ENCODE results near the gene TMEM26.

DNA sequence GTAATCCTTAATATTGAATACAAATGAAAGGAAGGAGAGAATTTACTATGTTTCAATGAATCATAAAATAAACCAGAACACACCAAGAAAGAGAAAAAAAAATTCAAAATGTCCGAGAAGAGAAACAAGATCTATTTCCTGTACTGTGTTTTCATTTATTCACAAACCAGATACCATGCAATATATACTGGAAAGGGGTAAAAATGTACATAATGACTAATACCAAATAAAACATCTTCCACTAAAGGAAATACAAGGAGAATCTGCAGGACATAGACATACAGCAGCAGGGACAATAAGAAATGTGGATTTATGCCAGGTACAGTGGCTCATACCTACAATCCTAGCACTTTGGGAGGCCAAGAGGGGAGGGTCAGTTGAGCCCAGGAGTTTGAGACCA, 24.3 kb upstream of the TMEM26 start:
- TF ChIP-seq, protein P1, sequence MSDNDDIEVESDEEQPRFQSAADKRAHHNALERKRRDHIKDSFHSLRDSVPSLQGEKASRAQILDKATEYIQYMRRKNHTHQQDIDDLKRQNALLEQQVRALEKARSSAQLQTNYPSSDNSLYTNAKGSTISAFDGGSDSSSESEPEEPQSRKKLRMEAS (IDR thresholded peaks at IDR 0.05): no peak
- TF ChIP-seq, protein P2, sequence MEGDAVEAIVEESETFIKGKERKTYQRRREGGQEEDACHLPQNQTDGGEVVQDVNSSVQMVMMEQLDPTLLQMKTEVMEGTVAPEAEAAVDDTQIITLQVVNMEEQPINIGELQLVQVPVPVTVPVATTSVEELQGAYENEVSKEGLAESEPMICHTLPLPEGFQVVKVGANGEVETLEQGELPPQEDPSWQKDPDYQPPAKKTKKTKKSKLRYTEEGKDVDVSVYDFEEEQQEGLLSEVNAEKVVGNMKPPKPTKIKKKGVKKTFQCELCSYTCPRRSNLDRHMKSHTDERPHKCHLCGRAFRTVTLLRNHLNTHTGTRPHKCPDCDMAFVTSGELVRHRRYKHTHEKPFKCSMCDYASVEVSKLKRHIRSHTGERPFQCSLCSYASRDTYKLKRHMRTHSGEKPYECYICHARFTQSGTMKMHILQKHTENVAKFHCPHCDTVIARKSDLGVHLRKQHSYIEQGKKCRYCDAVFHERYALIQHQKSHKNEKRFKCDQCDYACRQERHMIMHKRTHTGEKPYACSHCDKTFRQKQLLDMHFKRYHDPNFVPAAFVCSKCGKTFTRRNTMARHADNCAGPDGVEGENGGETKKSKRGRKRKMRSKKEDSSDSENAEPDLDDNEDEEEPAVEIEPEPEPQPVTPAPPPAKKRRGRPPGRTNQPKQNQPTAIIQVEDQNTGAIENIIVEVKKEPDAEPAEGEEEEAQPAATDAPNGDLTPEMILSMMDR (IDR thresholded peaks at IDR 0.05; ENCODE audit: control extremely low read depth in 1 of 3, insufficient read depth in 1 of 3, low read depth in 1 of 3, low read length in 3 of 3): no peak
- TF ChIP-seq POLR2A (IDR thresholded peaks at IDR 0.05; ENCODE audit: control extremely low read depth in 1 of 2, low read depth in 2 of 2, low read length in 2 of 2) (no peak), POLR2AphosphoS5 (IDR thresholded peaks at IDR 0.05; ENCODE audit: low read depth, low read length) (no peak), SP1 (IDR thresholded peaks at IDR 0.05; ENCODE audit: low read depth, low read length) (no peak), TAF1 (IDR thresholded peaks at IDR 0.05; ENCODE audit: low read depth, low read length) (no peak), ZNF274 (IDR thresholded peaks at IDR 0.05; ENCODE audit: borderline replicate concordance, extremely low read depth, low read length) (no peak), JUN (IDR thresholded peaks at IDR 0.05; ENCODE audit: low read depth, low read length) (no peak), RAD21 (IDR thresholded peaks at IDR 0.05 in 1 of 2, conservative IDR thresholded peaks at IDR 0.05 in 1 of 2; ENCODE audit: low read depth in 2 of 2, low read length in 2 of 2) (no peak), NRF1 (IDR thresholded peaks at IDR 0.05; ENCODE audit: low read depth, low read length) (no peak), EZH2 (IDR thresholded peaks at IDR 0.05; ENCODE audit: low read depth, low read length, severe bottlenecking) (no peak)
- TF ChIP-seq, protein P3, sequence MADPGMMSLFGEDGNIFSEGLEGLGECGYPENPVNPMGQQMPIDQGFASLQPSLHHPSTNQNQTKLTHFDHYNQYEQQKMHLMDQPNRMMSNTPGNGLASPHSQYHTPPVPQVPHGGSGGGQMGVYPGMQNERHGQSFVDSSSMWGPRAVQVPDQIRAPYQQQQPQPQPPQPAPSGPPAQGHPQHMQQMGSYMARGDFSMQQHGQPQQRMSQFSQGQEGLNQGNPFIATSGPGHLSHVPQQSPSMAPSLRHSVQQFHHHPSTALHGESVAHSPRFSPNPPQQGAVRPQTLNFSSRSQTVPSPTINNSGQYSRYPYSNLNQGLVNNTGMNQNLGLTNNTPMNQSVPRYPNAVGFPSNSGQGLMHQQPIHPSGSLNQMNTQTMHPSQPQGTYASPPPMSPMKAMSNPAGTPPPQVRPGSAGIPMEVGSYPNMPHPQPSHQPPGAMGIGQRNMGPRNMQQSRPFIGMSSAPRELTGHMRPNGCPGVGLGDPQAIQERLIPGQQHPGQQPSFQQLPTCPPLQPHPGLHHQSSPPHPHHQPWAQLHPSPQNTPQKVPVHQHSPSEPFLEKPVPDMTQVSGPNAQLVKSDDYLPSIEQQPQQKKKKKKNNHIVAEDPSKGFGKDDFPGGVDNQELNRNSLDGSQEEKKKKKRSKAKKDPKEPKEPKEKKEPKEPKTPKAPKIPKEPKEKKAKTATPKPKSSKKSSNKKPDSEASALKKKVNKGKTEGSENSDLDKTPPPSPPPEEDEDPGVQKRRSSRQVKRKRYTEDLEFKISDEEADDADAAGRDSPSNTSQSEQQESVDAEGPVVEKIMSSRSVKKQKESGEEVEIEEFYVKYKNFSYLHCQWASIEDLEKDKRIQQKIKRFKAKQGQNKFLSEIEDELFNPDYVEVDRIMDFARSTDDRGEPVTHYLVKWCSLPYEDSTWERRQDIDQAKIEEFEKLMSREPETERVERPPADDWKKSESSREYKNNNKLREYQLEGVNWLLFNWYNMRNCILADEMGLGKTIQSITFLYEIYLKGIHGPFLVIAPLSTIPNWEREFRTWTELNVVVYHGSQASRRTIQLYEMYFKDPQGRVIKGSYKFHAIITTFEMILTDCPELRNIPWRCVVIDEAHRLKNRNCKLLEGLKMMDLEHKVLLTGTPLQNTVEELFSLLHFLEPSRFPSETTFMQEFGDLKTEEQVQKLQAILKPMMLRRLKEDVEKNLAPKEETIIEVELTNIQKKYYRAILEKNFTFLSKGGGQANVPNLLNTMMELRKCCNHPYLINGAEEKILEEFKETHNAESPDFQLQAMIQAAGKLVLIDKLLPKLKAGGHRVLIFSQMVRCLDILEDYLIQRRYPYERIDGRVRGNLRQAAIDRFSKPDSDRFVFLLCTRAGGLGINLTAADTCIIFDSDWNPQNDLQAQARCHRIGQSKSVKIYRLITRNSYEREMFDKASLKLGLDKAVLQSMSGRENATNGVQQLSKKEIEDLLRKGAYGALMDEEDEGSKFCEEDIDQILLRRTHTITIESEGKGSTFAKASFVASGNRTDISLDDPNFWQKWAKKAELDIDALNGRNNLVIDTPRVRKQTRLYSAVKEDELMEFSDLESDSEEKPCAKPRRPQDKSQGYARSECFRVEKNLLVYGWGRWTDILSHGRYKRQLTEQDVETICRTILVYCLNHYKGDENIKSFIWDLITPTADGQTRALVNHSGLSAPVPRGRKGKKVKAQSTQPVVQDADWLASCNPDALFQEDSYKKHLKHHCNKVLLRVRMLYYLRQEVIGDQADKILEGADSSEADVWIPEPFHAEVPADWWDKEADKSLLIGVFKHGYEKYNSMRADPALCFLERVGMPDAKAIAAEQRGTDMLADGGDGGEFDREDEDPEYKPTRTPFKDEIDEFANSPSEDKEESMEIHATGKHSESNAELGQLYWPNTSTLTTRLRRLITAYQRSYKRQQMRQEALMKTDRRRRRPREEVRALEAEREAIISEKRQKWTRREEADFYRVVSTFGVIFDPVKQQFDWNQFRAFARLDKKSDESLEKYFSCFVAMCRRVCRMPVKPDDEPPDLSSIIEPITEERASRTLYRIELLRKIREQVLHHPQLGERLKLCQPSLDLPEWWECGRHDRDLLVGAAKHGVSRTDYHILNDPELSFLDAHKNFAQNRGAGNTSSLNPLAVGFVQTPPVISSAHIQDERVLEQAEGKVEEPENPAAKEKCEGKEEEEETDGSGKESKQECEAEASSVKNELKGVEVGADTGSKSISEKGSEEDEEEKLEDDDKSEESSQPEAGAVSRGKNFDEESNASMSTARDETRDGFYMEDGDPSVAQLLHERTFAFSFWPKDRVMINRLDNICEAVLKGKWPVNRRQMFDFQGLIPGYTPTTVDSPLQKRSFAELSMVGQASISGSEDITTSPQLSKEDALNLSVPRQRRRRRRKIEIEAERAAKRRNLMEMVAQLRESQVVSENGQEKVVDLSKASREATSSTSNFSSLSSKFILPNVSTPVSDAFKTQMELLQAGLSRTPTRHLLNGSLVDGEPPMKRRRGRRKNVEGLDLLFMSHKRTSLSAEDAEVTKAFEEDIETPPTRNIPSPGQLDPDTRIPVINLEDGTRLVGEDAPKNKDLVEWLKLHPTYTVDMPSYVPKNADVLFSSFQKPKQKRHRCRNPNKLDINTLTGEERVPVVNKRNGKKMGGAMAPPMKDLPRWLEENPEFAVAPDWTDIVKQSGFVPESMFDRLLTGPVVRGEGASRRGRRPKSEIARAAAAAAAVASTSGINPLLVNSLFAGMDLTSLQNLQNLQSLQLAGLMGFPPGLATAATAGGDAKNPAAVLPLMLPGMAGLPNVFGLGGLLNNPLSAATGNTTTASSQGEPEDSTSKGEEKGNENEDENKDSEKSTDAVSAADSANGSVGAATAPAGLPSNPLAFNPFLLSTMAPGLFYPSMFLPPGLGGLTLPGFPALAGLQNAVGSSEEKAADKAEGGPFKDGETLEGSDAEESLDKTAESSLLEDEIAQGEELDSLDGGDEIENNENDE (IDR thresholded peaks at IDR 0.05; ENCODE audit: insufficient replicate concordance, low read length): no peak
- TF ChIP-seq, protein P4, sequence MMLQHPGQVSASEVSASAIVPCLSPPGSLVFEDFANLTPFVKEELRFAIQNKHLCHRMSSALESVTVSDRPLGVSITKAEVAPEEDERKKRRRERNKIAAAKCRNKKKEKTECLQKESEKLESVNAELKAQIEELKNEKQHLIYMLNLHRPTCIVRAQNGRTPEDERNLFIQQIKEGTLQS (IDR thresholded peaks at IDR 0.05; ENCODE audit: insufficient read depth, low read depth, low read length): no peak
